ENCODE results near the gene ABHD4.
A peak's percentile ranks its signal among the peaks of the same experiment; 100 is the strongest.
"Not testable (repeated sequence)": the region's sequence is repeated elsewhere in the genome, so short reads cannot be mapped to it uniquely, and the experiment has no call there.

The ABHD4 gene

DNA sequence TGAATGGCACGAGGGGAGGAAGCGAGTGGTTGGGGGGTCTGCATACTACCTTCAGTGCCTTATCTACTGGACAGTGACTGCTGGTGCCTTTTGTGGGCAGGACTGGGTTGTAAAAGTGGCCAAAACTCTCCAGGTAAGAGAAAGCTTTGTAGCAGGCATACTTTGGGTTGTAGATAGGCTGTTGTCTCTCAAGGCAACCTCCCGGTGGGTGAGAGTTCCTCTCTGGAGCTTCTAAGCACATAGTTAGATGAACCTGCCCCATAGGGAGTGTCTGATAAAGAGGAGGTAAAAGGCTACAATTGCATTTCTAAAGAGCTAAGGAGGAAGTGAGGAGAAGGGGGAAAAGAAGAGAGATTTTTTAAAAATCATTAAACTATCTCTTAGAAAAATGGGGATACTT lies 4.9 kb upstream of the ABHD4 start:
- DNase-seq = no peak

DNA sequence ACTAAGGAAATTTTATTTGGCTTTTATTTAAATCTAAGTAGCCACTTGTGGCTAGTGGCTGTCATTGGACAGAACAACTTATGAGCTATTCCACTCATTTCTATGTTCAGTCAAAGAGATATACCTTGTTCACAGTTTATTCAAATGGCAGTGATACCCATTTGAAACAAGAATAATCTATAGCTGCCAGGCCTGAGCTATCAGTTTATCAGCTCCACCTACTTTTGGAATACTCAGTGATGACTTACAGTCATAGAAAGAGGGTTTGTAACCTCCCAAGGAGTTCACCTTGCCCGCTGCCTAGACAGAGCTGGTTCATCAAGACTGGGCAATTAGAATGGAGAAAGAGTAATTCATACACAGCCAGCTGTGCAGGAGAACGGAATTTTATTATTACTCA lies 4.5 kb upstream of the ABHD4 start:
- no peak for DNase-seq

- no peak for DNase-seq
These were observed 3.9 kb upstream of the ABHD4 start for GRCh38 chr14:22594156-22594716.

- no peak for DNase-seq
These were observed 1.7 kb upstream of the ABHD4 start for GRCh38 chr14:22596354-22596879.

DNA sequence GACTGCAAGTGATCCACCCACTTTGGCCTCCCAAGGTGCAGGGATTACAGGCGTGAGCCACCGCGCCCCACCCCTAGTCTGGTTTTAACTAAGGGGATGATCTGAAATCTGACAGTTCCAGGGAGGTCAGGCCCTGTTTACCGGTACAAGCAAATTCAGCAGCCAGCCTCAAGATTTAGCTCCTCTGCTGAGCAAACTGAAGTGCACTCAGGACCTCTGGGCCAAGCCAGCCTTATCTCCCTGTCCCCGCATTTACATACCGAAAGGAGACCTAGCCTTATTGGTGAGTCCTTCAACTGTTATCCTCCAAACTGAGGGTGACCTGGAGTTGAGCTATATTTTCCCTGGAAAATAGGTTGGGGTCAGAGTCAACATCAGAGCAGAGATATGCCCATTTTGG lies 835 bp upstream of the ABHD4 start:
- DNase-seq = no peak

DNA sequence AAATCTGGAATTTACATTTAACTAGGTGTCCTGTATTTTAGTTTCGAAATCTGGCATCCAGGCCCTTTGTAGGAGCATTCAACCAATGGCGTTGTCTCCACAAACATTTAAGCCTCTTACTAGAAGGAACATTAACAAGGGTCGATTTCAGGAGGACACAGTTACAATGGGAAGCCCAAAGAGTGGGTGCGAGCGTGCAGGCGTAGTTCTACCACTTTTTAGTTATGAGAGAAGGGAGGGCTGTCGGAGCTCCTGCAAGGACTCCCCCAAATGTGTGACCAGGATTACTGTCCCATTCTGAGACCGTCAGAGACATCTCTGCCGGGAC lies 365 bp upstream of the ABHD4 start:
- DNase-seq = no peak

DNA sequence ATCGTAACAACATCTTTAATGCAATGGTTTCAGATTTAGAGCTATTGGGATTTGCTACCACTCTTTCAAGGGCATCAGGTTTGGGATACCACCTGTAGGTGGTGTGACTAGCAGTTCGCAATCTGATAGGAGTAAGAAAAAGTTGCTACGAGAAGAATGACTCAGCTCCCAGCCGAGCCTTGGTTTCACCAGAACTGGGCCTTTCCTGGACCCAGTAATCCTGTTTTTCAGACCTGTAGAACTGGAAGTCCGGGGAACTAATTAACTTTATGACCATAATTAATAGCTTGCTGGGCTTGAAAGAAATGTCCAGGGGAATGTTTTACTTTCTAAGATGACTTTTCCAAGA lies 770 bp downstream of the ABHD4 start:
- no peak for DNase-seq

DNA sequence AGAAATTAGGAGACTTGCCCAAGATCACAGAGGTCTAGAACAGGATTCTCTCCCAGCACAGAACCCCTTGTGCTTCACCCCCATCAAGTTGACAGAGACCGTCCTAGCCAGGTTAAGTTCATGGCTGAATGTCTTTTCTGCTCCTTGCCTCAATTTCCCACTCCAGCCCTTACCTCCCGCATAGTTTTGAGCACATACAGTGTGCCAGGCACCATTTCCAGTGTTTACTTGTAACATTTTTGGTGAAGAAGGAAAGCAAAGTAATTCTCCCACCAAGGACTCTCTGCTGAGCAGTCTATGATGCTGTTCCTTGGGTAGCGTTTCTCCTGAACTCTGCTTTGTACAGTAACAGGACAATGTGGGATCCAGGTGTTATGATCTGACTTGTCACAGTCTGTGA lies 1.2 kb downstream of the ABHD4 start:
- no peak for DNase-seq

DNA sequence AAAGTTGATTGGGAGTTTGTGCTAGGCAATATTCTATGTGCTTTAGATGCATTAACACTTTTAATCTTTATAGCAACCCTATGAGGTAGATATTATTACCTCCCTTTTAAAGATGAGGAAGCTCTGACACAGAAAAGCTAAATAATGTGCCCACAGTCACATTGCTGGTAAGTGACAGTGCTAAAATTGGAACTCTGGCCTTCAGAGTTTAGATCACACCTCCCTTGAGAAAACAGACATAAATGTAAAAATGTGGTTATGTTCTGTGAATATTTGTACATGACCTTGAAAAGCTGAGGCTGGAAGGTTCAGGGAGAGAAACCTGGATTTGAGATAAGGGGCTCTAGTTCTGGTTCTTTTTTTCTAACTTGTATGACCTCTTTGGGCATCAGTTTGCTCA lies 1.9 kb downstream of the ABHD4 start:
- DNase-seq = no peak

DNA sequence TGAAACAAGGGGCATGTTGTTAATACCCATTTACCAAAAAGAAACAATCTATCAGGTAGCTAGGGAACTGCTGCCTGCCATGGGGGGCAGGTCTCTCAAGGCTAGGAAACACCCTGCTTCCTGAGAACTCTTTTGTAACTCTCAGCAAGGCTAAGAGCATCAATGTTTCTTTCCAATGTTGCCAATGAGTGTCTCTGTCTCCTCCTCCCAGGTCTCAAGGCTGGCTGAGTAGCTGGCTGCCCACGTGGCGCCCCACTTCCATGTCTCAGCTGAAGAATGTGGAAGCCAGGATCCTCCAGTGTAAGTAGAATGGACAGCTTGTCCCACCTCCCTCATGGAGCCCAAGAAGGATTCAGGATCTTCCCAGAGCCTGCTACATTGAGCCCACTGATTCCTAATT lies 3.4 kb downstream of the ABHD4 start:
- DNase-seq = no peak

DNA sequence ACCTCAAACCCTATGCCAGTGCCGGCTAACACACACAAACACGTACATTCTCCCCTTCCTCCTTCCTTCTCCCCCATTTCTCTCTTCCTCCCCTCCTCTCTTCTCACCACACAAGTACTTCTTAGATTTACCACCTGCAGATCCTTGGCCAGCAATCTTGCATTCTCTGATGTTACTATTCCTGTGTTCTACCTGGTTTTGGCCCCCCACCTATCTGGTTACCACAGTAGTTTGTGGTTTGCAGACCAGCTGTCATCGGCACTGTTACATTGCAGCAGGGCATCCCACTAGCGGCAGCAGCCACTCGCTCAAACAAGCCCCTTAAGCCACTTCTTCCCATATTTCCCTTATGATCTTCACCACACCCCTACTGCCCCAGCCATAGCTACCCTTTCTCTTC lies 3.9 kb downstream of the ABHD4 start:
- no peak for DNase-seq

- DNase-seq = no peak
These were observed 4.8 kb downstream of the ABHD4 start for GRCh38 chr14:22602862-22603261.

- DNase-seq = no peak
These were observed 8.3 kb downstream of the ABHD4 start for GRCh38 chr14:22606380-22606779.

DNA sequence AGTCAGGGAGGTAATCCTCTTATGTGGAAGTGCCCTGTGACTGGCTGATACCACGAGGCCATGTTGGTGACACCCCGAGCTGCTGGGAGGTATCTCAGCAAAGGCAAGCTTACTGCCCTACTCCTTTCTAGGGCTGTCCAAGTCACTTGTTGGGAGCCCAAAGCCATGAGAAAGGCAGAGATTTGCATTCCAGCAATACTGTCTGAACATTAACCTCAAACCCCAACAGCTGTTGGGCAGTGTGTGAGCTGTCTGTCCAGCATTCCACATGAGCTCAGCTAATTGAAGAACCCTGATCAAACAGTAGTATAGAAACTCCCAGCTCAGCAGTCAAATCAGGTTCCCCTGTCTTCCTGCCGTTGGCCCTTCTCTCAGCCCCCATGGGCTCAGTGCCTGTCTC lies 9.2 kb downstream of the ABHD4 start:
- no peak for DNase-seq

DNA sequence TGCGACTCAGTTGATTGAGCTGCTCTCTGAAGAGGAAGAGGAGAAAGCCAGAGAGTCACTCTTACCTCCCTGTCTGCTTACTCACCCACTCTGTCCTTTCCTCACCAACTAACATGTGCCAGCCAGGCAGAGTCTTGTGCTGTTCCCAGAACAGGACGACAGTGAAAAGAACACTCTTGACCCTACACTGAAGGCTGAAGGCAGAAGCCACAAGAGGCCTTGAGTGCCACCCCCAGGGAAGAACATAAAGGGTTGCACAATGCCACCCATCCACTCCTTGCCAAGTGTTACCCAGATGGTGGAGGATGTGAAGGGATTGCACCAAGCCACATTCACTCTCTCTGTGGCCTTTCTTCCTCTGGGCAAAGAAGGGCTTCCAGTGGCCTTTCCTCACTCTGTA lies 12.8 kb downstream of the ABHD4 start:
- DNase-seq = peak; percentile 27

- no peak for DNase-seq
These were observed 15.1 kb downstream of the ABHD4 start for GRCh38 chr14:22613106-22613695.

DNA sequence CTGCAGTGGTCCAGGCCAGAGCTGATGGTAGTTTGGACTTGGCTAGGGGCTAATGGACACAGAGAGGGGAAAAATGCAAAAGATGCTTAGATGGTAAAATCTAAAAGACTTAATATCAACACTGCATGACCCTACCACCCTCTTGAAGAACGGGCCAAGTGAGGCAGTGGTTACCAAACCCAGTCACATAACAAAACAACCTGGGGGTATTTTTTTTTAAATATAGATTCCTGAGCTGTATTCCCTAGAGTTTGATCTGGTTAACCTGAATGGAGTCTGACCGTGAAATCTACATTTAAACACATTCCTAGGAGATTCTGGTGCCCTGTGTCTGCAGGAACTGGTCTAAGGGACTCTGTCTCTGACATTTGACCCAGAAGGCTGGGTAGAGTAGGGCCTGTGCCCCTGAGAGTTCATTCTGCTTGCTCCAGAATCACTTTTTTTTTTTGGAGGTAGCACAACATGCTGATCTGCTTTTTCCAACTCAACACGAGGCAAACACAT lies 15.7 kb downstream of the ABHD4 start:
- no peak for DNase-seq

- peak; percentile 63 for DNase-seq
These were observed 16.2 kb downstream of the ABHD4 start for GRCh38 chr14:22614240-22614799.

- DNase-seq = not testable (repeated sequence)
These were observed 17.7 kb downstream of the ABHD4 start for GRCh38 chr14:22615765-22616164.

GRCh38 chr14:22622255-22622654 lies 24.2 kb downstream of the ABHD4 start:
- no peak for DNase-seq

DNA sequence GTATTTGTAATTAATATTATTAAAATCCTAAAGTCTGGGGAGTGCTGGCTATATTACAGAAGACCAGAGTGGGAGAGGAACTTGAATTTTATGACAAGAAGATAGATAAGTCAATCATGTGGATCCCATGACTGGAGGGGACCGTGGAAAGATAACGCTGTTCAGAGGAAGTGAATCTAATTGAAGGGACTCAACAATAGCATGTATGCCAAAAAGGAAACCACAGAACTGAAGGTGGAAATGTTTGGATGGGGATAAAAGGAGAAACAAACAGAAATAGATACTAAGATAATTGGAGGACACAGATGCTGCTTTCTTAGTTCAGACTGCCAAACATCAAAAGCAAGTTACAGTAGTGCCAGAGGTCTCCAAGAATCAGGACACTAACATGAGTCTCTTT lies 24.9 kb downstream of the ABHD4 start:
- DNase-seq = peak; percentile 87

DNA sequence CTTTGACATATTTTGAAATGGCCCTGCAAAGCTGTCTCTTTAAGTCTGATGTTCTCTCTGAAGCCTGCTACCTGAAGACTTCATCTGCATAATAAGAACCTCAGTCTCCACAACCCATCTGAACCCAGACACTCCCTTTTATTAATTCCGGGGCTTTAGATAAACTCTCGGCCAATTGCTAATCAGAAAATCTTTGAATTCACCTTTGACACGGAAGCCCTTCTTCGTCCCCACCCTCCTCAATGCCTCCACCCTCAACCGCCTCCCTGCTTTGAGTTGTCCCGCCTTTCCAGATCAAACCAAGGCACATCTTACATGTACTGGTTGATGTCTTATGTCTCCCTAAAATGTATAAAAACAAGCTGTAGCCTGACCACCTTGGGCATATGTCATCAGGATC lies 28.5 kb downstream of the ABHD4 start:
- DNase-seq = no peak

- DNase-seq = no peak
These were observed 29.6 kb downstream of the ABHD4 start for GRCh38 chr14:22627506-22628263.

- DNase-seq = no peak
These were observed 31.3 kb downstream of the ABHD4 start for GRCh38 chr14:22629361-22629760.
